RCC 7860 (cell line): ENCODE results near the gene CUX1.
A peak's percentile ranks its signal among the peaks of the same experiment; 100 is the strongest.
"Not testable (repeated sequence)": the region's sequence is repeated elsewhere in the genome, so short reads cannot be mapped to it uniquely, and the experiment has no call there.

Experiments
- DNase-seq: peaks from one replicate; pipeline ENCODE4 v3.0.0-alpha.2; 2015; ENCODE audit warnings: low spot score
- FAIRE-seq: peaks from 2 replicates; lab custom pipeline; 2012; peaks lifted over from hg19 to GRCh38; lab: Jason Lieb, UNC

The CUX1 gene

GRCh38 chr7:101823596-101823995 lies 6.2 kb downstream of the CUX1 start:
- FAIRE-seq, result no peak

GRCh38 chr7:101824440-101824839 lies 7.0 kb downstream of the CUX1 start:
- no peak for FAIRE-seq
- DNase-seq, result no peak

More at GRCh38 chr7:101823596-101823995, 6.2 kb downstream of the CUX1 start:
- DNase-seq, result no peak

GRCh38 chr7:101826081-101826835 lies 8.8 kb downstream of the CUX1 start:
- no peak for DNase-seq
- peak; percentile 73 for FAIRE-seq

GRCh38 chr7:101828301-101829020 lies 11.0 kb downstream of the CUX1 start:
- no peak for DNase-seq
- FAIRE-seq, result no peak

GRCh38 chr7:101829374-101829773 lies 11.9 kb downstream of the CUX1 start:
- no peak for DNase-seq
- no peak for FAIRE-seq

- no peak for DNase-seq
- FAIRE-seq, result no peak
These were observed 12.4 kb downstream of the CUX1 start for GRCh38 chr7:101829821-101830220.

- not testable (repeated sequence) for DNase-seq, FAIRE-seq
These were observed 14.0 kb downstream of the CUX1 start for GRCh38 chr7:101831396-101831795.

GRCh38 chr7:101832205-101832631 lies 14.8 kb downstream of the CUX1 start:
- no peak for DNase-seq
- no peak for FAIRE-seq

- DNase-seq, result no peak
- no peak for FAIRE-seq
These were observed 15.4 kb downstream of the CUX1 start for GRCh38 chr7:101832685-101833375.

GRCh38 chr7:101833799-101834198 lies 16.4 kb downstream of the CUX1 start:
- FAIRE-seq (no peak), DNase-seq (no peak)

GRCh38 chr7:101835136-101835535 lies 17.7 kb downstream of the CUX1 start:
- DNase-seq (no peak), FAIRE-seq (no peak)

GRCh38 chr7:101837433-101837832 lies 20.0 kb downstream of the CUX1 start:
- not testable (repeated sequence) for FAIRE-seq, DNase-seq

GRCh38 chr7:101838837-101839483 lies 21.5 kb downstream of the CUX1 start:
- DNase-seq (no peak), FAIRE-seq (no peak)

GRCh38 chr7:101841328-101841727 lies 23.9 kb downstream of the CUX1 start:
- FAIRE-seq (no peak), DNase-seq (no peak)

- no peak for FAIRE-seq
- DNase-seq, result no peak
These were observed 26.2 kb downstream of the CUX1 start for GRCh38 chr7:101843293-101844271.

- DNase-seq (no peak), FAIRE-seq (no peak)
These were observed 28.5 kb downstream of the CUX1 start for GRCh38 chr7:101845974-101846373.

- FAIRE-seq (no peak), DNase-seq (no peak)
These were observed 29.5 kb downstream of the CUX1 start for GRCh38 chr7:101846800-101847538.

GRCh38 chr7:101848208-101848951 lies 31.0 kb downstream of the CUX1 start:
- FAIRE-seq (no peak), DNase-seq (no peak)
